Stomach smooth muscle (tissue), 2 donors: ENCODE data around the gene PIGN.

ENCODE experiments used
- H3K27ac ChIP-seq: one replicate; pipeline ENCODE4 v1.7.0; 2013; ENCODE audit warnings: mild to moderate bottlenecking, low read length, inconsistent platforms
- H3K27me3 ChIP-seq, 2 donors: one replicate each; pipeline ENCODE4 v1.7.0; 2013; ENCODE audit warnings: low read length in 2 of 2; ENCODE audit not compliant: insufficient read depth in 2 of 2, control insufficient read depth in 1 of 2
- H3K36me3 ChIP-seq, 2 donors: one replicate each; pipeline ENCODE4 v1.7.0; 2013; ENCODE audit warnings: low read length in 2 of 2; ENCODE audit not compliant: control insufficient read depth in 2 of 2, insufficient read depth in 2 of 2
- H3K4me1 ChIP-seq: one replicate; pipeline ENCODE4 v1.7.0; 2013; ENCODE audit warnings: low read length; ENCODE audit not compliant: control insufficient read depth, insufficient read depth
- H3K4me3 ChIP-seq, 2 donors: one replicate each; pipeline ENCODE4 v1.7.0; 2013; ENCODE audit warnings: low read length in 2 of 2
- H3K9ac ChIP-seq, 2 donors: one replicate each; pipeline ENCODE4 v1.7.0; 2013; ENCODE audit warnings: low read length in 2 of 2, mild to moderate bottlenecking in 1 of 2
- H3K9me3 ChIP-seq, 2 donors: one replicate each; pipeline ENCODE4 v1.7.0; 2013; ENCODE audit warnings: low read length in 2 of 2; ENCODE audit not compliant: control insufficient read depth in 2 of 2
- donor health status: healthy.
- donor health status: Pancreatic carcinoma.

Gene PIGN

DNA sequence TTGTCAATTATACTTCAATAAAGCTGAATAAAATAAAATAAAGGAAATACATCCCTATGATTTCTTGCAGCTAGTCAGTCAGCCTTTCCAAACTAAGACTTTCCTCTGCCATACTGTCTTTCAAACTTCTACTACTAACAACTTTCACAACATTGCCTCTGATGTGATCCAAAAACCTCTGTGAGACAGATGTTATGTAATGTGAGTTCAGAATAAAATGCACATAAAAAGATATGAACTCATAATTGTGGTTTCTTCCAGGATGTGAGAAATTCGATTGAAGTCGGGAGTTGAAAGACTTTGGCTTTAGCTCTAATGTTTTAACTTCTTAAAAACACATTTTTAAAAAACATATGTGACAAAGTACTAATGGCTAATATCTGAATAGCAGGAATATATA, 98.7 kb downstream of the PIGN start:
- peaks cover 3 to 8% of the 10 kb centered on the region in 2 donors for H3K36me3 ChIP-seq
- no peak overlapping the region for H3K4me3 ChIP-seq
- no peaks in the 10 kb centered on the region for H3K27me3 ChIP-seq

DNA sequence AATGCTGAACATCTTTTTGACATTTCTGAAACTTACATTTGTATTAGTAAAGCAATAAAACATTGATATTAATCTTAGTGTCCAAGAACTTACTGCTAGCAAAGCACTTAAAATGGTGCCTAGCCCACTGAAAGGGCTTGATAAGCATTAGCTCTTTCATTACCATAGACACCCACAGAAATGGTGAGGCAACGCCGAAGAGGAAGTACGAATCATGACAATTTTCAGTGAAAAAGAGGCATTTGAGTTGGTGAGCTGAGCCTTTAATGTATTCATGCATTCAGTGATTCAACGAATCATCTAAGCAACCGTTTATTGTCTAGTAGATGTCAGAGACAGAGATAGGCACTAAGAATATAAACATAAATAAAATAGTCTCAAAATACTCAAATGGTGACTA, 101.1 kb downstream of the PIGN start:
- Histone ChIP-seq H3K9ac (no peak overlapping the region), H3K27me3 (no peaks in the 10 kb centered on the region), H3K4me1 (no peaks in the 10 kb centered on the region), H3K36me3 (peaks cover 3 to 8% of the 10 kb centered on the region in 2 donors), H3K4me3 (no peak overlapping the region), H3K27ac (no peak overlapping the region), H3K9me3 (no peaks in the 10 kb centered on the region)

More for the DNA sequence above, 98.7 kb downstream of the PIGN start:
- Histone ChIP-seq H3K27ac (no peak overlapping the region), H3K4me1 (no peaks in the 10 kb centered on the region), H3K9me3 (no peaks in the 10 kb centered on the region), H3K9ac (no peak overlapping the region)

DNA sequence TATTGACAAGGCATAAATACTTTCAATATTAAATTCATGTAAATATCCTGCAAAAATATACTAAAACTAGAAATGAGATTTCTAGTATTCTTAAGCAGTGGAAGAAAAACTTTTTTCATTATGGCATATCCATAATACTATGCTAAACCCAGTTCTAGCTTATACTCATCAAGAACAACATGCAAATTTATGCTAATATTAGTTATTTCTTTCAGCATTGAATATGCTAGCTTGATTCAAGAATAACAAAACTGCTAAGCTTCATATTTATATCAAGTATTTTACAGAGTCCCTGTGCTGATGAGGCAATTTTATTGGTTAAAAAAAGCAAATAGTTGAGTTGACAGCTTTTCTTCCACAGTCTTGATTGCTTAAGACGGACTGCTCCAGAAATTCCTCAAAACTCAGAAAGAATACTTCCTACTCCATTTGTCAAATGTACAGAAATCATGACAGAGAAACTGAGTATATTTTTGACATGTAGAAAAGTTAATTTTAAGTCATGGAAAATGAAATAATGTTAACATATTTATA, 105.0 kb downstream of the PIGN start:
- Histone ChIP-seq H3K9me3 (no peaks in the 10 kb centered on the region), H3K4me1 (no peaks in the 10 kb centered on the region), H3K36me3 (peaks cover 0 to 4% of the 10 kb centered on the region in 2 donors), H3K27ac (no peak overlapping the region), H3K9ac (no peak overlapping the region), H3K27me3 (no peaks in the 10 kb centered on the region), H3K4me3 (no peak overlapping the region)

DNA sequence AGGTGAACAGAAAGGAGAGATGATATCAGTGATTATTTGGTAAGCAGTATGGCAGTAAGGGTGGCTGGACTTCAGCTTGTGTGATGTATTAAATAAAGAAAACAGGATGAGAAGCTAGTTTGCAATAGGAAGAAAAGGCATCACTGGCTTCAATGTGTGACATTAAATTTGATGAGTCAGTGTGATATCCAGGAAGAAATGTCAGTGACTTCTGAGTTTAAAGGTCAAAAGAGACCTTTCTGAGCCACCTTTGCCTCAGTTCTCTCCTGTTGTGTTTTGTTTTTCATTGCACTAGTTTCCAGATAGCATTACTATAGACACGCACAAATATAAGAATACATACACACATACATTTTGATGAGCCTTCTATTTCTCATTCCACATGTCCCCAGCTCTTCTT, 105.6 kb downstream of the PIGN start:
- Histone ChIP-seq H3K4me3 (no peak overlapping the region), H3K4me1 (no peaks in the 10 kb centered on the region), H3K27ac (no peak overlapping the region), H3K27me3 (no peaks in the 10 kb centered on the region), H3K9ac (no peak overlapping the region), H3K9me3 (no peaks in the 10 kb centered on the region), H3K36me3 (peaks cover 0 to 2% of the 10 kb centered on the region in 2 donors)

DNA sequence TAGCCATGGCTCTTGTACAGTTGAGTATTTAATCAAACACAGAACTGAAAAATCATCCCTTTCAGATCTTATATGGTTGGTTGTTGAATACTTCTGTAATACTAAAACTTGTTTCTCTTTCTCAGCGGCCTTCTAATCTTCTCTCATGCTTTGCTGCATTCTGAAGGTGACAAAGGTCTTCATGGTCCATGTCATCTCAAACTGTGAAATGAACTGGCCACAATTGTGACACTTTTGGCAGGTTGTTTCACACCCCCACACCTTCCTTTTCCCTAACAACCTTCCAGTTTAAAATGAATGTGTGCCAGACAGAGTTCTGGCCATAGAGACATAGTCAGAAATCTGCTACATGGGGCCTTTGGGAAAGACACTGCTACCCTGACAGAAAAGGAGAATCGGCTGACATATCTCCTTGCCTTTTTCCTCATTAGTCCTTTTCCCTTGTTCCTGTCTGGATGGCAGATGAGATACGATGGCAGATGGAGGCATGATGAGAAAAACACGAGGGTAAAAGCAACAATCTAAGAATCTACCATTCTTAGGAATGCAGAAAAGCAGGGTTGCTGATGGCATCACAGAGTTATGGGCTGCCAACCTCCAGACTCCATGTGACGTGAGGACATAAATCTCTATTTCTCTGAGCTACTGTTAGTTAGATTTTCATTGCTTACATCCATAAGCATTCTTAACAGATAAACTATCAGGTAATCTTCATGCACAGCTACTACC, 106.5 kb downstream of the PIGN start:
- Histone ChIP-seq H3K36me3 (peaks cover 0 to 2% of the 10 kb centered on the region in 2 donors), H3K4me1 (no peaks in the 10 kb centered on the region), H3K4me3 (no peak overlapping the region), H3K27me3 (no peaks in the 10 kb centered on the region), H3K9ac (no peak overlapping the region), H3K9me3 (no peaks in the 10 kb centered on the region), H3K27ac (no peak overlapping the region)

DNA sequence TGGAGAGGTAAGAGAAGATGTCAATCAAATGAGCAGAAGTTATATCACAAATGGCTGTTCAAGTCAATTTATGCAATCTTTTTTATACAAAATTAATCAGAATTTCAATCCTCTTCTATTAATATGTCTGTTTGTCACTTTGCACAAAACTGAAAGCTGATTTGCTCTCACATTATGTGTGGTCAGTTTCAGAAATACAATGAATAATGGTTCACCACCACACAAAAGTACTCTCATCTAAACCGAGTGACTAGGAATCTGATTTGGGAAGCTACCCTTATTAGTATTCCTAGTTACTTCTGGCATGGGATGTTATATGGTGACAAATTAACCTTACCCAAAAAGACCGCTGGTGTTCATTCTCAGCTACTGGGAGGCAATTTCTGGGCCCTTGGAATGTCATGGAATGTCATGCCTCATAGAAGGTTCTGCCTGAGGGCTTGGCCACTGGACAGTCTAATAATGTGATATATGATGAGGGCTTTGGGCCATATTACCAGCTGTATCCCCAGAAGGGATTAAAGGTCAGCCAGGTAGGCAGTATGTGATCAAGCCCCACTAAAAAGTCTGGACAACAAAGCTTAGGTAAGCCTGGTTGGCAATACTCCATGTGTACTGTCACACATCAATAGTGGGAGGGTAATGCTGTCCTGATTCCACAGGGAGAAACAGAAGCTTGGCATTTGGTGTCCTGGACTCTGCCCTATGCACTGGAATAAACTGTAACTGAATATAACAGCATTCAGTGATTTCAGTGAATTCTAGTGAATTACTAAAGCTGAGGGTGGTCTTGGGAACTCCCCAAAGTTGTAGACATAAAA, 113.2 kb downstream of the PIGN start:
- no peaks in the 10 kb centered on the region for H3K27me3 ChIP-seq
- no peak overlapping the region for H3K9ac ChIP-seq
- H3K27ac ChIP-seq = no peak overlapping the region
- no peaks in the 10 kb centered on the region for H3K9me3 ChIP-seq
- peaks cover 0 to 3% of the 10 kb centered on the region in 2 donors for H3K36me3 ChIP-seq
- no peak overlapping the region for H3K4me3 ChIP-seq
- H3K4me1 ChIP-seq = no peaks in the 10 kb centered on the region

DNA sequence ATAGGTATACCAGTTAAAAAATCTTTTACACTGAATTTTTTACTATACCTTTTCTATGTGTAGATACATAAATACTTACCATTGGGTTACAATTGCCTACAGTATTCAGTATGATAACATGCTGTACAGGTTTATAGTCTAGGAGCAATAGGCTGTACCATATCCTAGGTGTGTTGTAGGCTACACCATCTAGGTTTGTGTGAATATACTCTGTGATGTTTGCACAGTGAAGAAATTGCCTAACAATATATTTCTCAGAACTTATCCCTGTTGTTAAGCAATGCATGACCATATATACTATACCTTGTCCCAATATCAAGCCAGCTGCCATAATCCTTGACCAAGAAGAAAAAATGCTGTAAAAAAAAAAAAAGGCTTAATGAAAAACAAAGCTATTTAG, 114.5 kb downstream of the PIGN start:
- H3K9ac ChIP-seq = no peak overlapping the region
- H3K27ac ChIP-seq = no peak overlapping the region
- H3K4me3 ChIP-seq = no peak overlapping the region
- no peaks in the 10 kb centered on the region for H3K27me3 ChIP-seq
- H3K36me3 ChIP-seq = peaks cover 3 to 7% of the 10 kb centered on the region in 2 donors
- no peaks in the 10 kb centered on the region for H3K4me1 ChIP-seq
- H3K9me3 ChIP-seq = no peaks in the 10 kb centered on the region

DNA sequence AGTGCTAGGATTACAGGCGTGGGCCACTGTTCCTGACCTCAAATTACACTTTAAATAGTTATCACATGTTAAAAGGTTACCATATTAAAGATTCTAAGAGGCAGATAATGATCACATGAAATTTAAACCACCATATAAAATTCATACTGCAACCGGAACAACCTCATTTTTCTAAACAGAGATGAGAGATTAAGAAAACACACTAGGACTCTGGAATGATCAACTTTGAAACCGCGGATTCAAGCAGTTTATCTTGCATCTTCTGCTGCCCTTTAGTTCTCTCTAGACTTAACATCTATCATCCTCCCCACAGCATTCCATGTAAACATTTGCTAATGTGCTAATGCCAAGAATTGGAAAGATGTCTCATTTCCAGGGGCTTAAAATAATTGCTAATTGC, 115.8 kb downstream of the PIGN start:
- Histone ChIP-seq H3K4me1 (no peaks in the 10 kb centered on the region), H3K4me3 (no peak overlapping the region), H3K27ac (no peak overlapping the region), H3K9ac (no peak overlapping the region), H3K27me3 (no peaks in the 10 kb centered on the region), H3K36me3 (peaks cover 3 to 9% of the 10 kb centered on the region in 2 donors), H3K9me3 (no peaks in the 10 kb centered on the region)

DNA sequence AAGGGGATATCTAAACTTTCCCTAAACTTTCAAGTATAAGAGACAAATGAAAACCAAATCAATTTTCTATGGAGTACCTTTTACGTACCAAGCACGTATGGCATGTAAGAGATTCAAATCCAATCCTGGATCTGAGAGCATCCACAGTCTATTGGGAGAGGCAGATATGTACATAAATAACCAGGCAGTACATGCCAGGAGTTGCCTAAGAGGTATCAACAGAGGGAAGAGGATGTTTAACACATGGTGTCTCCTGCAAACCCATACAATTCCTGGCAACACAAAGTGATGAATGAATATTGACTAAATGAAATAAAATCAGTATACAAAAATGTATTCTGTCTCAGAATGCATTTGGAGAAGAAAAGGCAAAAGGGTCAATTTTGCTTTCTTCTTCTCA, 116.6 kb downstream of the PIGN start:
- Histone ChIP-seq H3K4me1 (no peaks in the 10 kb centered on the region), H3K27ac (no peak overlapping the region), H3K4me3 (no peak overlapping the region), H3K36me3 (peaks cover 3 to 10% of the 10 kb centered on the region in 2 donors), H3K27me3 (no peaks in the 10 kb centered on the region), H3K9me3 (no peaks in the 10 kb centered on the region), H3K9ac (no peak overlapping the region)

DNA sequence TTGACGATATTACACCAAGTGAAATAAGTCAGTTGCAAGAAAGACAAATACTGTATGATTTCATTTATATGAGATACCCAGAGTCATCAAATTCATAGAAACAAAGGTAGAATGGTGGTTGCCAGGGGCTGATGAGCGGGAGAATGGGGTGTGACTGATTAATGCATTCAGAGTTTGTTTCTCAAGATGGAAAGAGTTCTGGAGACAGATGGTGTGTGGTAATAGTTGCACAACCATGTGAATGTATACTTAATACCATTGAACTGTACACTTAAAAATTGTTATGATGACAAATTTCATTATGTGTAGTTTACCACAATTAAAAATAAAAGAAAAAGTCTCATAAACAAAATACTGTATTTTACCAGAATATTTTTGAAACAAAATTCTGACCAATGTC, 117.3 kb downstream of the PIGN start:
- Histone ChIP-seq H3K4me1 (no peaks in the 10 kb centered on the region), H3K27me3 (no peaks in the 10 kb centered on the region), H3K9me3 (no peaks in the 10 kb centered on the region), H3K36me3 (peaks cover 3 to 10% of the 10 kb centered on the region in 2 donors), H3K27ac (no peak overlapping the region), H3K4me3 (no peak overlapping the region), H3K9ac (no peak overlapping the region)
